Heart left ventricle (tissue), 13 donors: ENCODE data around the gene CYTH1.

Source experiments
- POLR2A ChIP-seq, 2 donors: fragments of 450-650 bp; IDR thresholded peaks; one replicate each; pipeline ENCODE4 v1.6.1; 2017; ENCODE audit warnings: antibody characterized with exemption in 2 of 2, mild to moderate bottlenecking in 2 of 2, moderate library complexity in 2 of 2
- TF ChIP-seq, protein P1 (sequence below), 12 donors: fragments of 200-600 bp; sonication (generic) in 4 of 12; IDR thresholded peaks; one replicate each; pipeline versions ENCODE4 v1.5.0 to v1.8.0; 2018 to 2022; ENCODE audit warnings: antibody characterized with exemption in 12 of 12, mild to moderate bottlenecking in 5 of 12
- donor health status: ischemic (EF 13 %, LVEDD 7.1; RV severe dilation, severe dysfunction).
- donor health status: DM: no; HTN: yes; CAD: no.
- donor health status: DM: no; HTN: no; CAD: no.
- donor health status: ischemic (EF 25% LVEDD 6.9; RV normal size, moderate dysfunction).
- donor health status: ischemic (EF 25% LVEDD 5.7; RV mildly dilated, moderate dysfunction).
- donor health status: ischemic (EF 35%, LVEDD 5.7; RV mildly dilated, moderate dysfunction).
- donor health status: nonischemic (EF 11% LVEDD 7.7; RV severe dilation, severe dysfunction).
- donor health status: DM: yes; HTN: yes; CAD: no.
- donor health status: PGD.
- donor health status: ischemic (EF 29% LVEDD 5.4; RV normal size, mild dysfunction).
- donor health status: nonischemic (EF 23%, LVEDD 6.1; RV moderate dilation, normal function).

DNA sequence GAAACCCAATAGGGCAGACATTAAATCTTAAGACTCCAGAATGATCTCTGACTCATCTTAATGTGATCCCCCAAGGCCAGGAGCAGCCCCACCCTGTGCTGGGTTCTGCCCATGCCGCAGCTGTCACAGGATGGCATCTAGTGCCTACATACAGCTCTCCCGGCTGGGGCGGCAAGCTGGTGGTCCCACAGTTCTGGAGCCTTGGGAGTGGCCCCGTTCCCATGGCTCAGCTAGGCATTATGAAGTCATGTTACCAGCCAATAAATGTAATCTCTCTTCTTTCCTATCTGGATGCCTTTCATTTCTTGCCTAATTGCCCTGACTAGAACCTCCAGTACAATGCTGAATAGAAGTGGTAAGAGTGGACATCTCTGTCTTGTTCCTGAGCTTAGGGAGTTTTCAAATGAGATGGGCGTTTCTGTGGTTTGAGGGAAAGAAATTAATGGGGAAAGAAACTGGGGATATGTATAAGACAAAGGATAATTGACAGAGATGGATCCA is 109.2 kb downstream of the CYTH1 start:
- TF ChIP-seq, protein P1, sequence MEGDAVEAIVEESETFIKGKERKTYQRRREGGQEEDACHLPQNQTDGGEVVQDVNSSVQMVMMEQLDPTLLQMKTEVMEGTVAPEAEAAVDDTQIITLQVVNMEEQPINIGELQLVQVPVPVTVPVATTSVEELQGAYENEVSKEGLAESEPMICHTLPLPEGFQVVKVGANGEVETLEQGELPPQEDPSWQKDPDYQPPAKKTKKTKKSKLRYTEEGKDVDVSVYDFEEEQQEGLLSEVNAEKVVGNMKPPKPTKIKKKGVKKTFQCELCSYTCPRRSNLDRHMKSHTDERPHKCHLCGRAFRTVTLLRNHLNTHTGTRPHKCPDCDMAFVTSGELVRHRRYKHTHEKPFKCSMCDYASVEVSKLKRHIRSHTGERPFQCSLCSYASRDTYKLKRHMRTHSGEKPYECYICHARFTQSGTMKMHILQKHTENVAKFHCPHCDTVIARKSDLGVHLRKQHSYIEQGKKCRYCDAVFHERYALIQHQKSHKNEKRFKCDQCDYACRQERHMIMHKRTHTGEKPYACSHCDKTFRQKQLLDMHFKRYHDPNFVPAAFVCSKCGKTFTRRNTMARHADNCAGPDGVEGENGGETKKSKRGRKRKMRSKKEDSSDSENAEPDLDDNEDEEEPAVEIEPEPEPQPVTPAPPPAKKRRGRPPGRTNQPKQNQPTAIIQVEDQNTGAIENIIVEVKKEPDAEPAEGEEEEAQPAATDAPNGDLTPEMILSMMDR (IDR thresholded peaks at IDR 0.05), result no peak
- no peak for TF ChIP-seq POLR2A (IDR thresholded peaks at IDR 0.05)
